Heart right ventricle (tissue), 16 donors: Measurements from ENCODE around the gene GGTLC1. TPM values are rescaled to one million over a fixed set of nuclear protein-coding genes. Genes with fewer than 3 reads are reported as not detected.

Source experiments
- ATAC-seq, 8 donors: fragments of 200-7000 bp; cut with Tn5 transposase; one replicate each; pipeline ENCODE4 v1.9.1; 2020; ENCODE audit warnings: mild to moderate bottlenecking in 8 of 8, moderate library complexity in 8 of 8, moderate number of reproducible peaks in 1 of 8
- DNase-seq, 2 donors: peaks; one replicate each; pipeline ENCODE4 v3.0.0-alpha.2; 2020
- H3K27ac ChIP-seq, 10 donors: fragments of 200-600 bp; sonication (generic) in 2 of 10; one replicate each; pipeline versions ENCODE4 v1.5.0 to v1.8.0; 2020 to 2022; ENCODE audit warnings: mild to moderate bottlenecking in 3 of 10
- H3K27me3 ChIP-seq, 7 donors: fragments of 200-600 bp; one replicate each; pipeline ENCODE4 v1.8.0; 2021 to 2022; ENCODE audit warnings: mild to moderate bottlenecking in 2 of 7
- H3K36me3 ChIP-seq, 9 donors: fragments of 200-600 bp; sonication (generic) in 1 of 9; one replicate each; pipeline versions ENCODE4 v1.5.0 to v1.8.0; 2020 to 2022; ENCODE audit warnings: mild to moderate bottlenecking in 2 of 9
- H3K4me1 ChIP-seq, 9 donors: fragments of 200-600 bp; sonication (generic) in 1 of 9; one replicate each; pipeline versions ENCODE4 v1.5.0 to v1.8.0; 2020 to 2022; ENCODE audit warnings: mild to moderate bottlenecking in 4 of 9
- H3K4me3 ChIP-seq, 10 donors: fragments of 200-600 bp; sonication (generic) in 2 of 10; one replicate each; pipeline versions ENCODE4 v1.5.0 to v1.8.0; 2020 to 2022; ENCODE audit warnings: mild to moderate bottlenecking in 7 of 10, moderate library complexity in 2 of 10
- H3K9me3 ChIP-seq, 11 donors: fragments of 200-600 bp in 10 of 11; sonication (generic) in 2 of 11; one replicate each; pipeline versions ENCODE4 v1.5.0 to v1.8.0; 2013 to 2022; ENCODE audit warnings: mild to moderate bottlenecking in 2 of 11, control low read depth in 1 of 11, moderate library complexity in 1 of 11
- CTCF ChIP-seq, 9 donors: fragments of 200-600 bp; sonication (generic) in 2 of 9; IDR thresholded peaks; one replicate each; pipeline versions ENCODE4 v1.5.0 to v1.8.0; 2021 to 2022; ENCODE audit warnings: antibody characterized with exemption in 9 of 9, mild to moderate bottlenecking in 5 of 9, moderate library complexity in 1 of 9
- WGBS, 2 donors: extraction: QIAGEN DNeasy Blood & Tissue Kit; methylation state at CpG; one replicate each; pipeline ENCODE4 v1.1.7; 2013; ENCODE audit warnings: inconsistent platforms in 1 of 2; 5-methylcytosine and 5-hydroxymethylcytosine counted together
- intact Hi-C, 10 donors: fragments of 100-400 bp; cut with DNase I; formaldehyde crosslinking; loops; one replicate each; pipeline versions ENCODE4 v1.11.1 to v1.14.2; 2022
- polyA plus RNA-seq, 2 donors: library from polyadenylated mRNA; stranded (reverse); fragments of 200-250 nt; gene quantifications; one replicate each; pipeline ENCODE4 v1.2.3, GENCODE V29; 2013
- total RNA-seq, 10 donors: library from RNA; stranded (reverse); fragmentation: NEBNext Ultra II Directional in 3 of 10; extraction: Animal tissue kit (Norgen Biotek cat#: 25700) in 3 of 10; gene quantifications; one replicate each; pipeline versions ENCODE4 v1.2.1 to v1.2.4, GENCODE V29; 2021 to 2023
- donor health status: Arrhythmogenic right ventricular cardiomyopathy.
- donor health status: ischemic (EF 13 %, LVEDD 7.1; RV severe dilation, severe dysfunction).
- donor health status: healthy with polysubstance abuse.
- donor health status: DM: no; HTN: yes; CAD: no.
- donor health status: DM: no; HTN: no; CAD: no.
- donor health status: ischemic (EF 25% LVEDD 6.9; RV normal size, moderate dysfunction).
- donor health status: ischemic (EF 25% LVEDD 5.7; RV mildly dilated, moderate dysfunction).
- donor health status: healthy.
- donor health status: DM: yes; HTN: yes; CAD: no.
- donor health status: Ischemic cardiomyopathy.
- donor health status: ischemic (EF 35%, LVEDD 5.7; RV mildly dilated, moderate dysfunction).
- donor health status: nonischemic (EF 11% LVEDD 7.7; RV severe dilation, severe dysfunction).
- donor health status: DM: yes; HTN: yes; CAD: no.
- donor health status: PGD.
- donor health status: ischemic (EF 29% LVEDD 5.4; RV normal size, mild dysfunction).
- donor health status: nonischemic (EF 23%, LVEDD 6.1; RV moderate dilation, normal function).

The GGTLC1 gene
- total and polyA plus RNA-seq, 12 donors: not detected

- Histone ChIP-seq H3K4me3 (no peak overlapping the region), H3K27me3 (peaks cover 0 to 20% (median 0%) of the 10 kb centered on the region in 7 donors), H3K4me1 (no peaks in the 10 kb centered on the region), H3K27ac (no peak overlapping the region), H3K9me3 (no peaks in the 10 kb centered on the region), H3K36me3 (no peaks in the 10 kb centered on the region)
- DNase-seq (no peak), ATAC-seq (no peak)
- TF ChIP-seq CTCF (IDR thresholded peaks at IDR 0.05): no peak
- intact Hi-C loops: no loop called here
- 43 to 44% methylated on average over 3 of the region's 3 CpGs for WGBS, 2 donors
Observed at GRCh38 chr20:24017458-24017755, 28.8 kb upstream of the GGTLC1 start.

- 66 to 71% methylated on average over 8 of the region's 8 CpGs for WGBS, 2 donors
- TF ChIP-seq CTCF (IDR thresholded peaks at IDR 0.05): no peak
- H3K9me3 ChIP-seq: no peaks in the 10 kb centered on the region
- no peak for DNase-seq
- no peaks in the 10 kb centered on the region for H3K36me3 ChIP-seq
- no peak overlapping the region for H3K4me3 ChIP-seq
- intact Hi-C loops: no loop called here
- peaks cover 0 to 20% (median 0%) of the 10 kb centered on the region in 7 donors for H3K27me3 ChIP-seq
- ATAC-seq: no peak
- H3K4me1 ChIP-seq: no peaks in the 10 kb centered on the region
- H3K27ac ChIP-seq: no peak overlapping the region
Observed at GRCh38 chr20:24016607-24017457, 28.3 kb upstream of the GGTLC1 start.

- TF ChIP-seq CTCF (IDR thresholded peaks at IDR 0.05): no peak
- no peaks in the 10 kb centered on the region for H3K9me3 ChIP-seq
- DNase-seq (no peak), ATAC-seq (no peak)
- no peak overlapping the region for H3K4me3 ChIP-seq
- H3K27me3 ChIP-seq: peaks cover 0 to 18% (median 0%) of the 10 kb centered on the region in 7 donors
- no peak overlapping the region for H3K27ac ChIP-seq
- 81 to 82% methylated on average over 3 of the region's 3 CpGs for WGBS, 2 donors
- no peaks in the 10 kb centered on the region for H3K36me3 ChIP-seq
- intact Hi-C loops: no loop called here
- no peaks in the 10 kb centered on the region for H3K4me1 ChIP-seq
Observed at GRCh38 chr20:24013953-24014352, 25.4 kb upstream of the GGTLC1 start.

- ATAC-seq (no peak), DNase-seq (no peak)
- H3K9me3 ChIP-seq: no peaks in the 10 kb centered on the region
- TF ChIP-seq CTCF (IDR thresholded peaks at IDR 0.05): no peak
- H3K4me1 ChIP-seq: no peaks in the 10 kb centered on the region
- intact Hi-C loops: no loop called here
- 85 to 86% methylated on average over 6 of the region's 6 CpGs for WGBS, 2 donors
- no peak overlapping the region for H3K27ac ChIP-seq
- H3K27me3 ChIP-seq: peaks cover 0 to 11% (median 0%) of the 10 kb centered on the region in 7 donors
- no peaks in the 10 kb centered on the region for H3K36me3 ChIP-seq
- no peak overlapping the region for H3K4me3 ChIP-seq
Observed at GRCh38 chr20:24011282-24011681, 22.7 kb upstream of the GGTLC1 start.
